Stomach (tissue), 9 donors: ENCODE data around the gene CYP2W1. TPM values are rescaled to one million over a fixed set of nuclear protein-coding genes. Genes with fewer than 3 reads are reported as not detected.

Experiments used
- DNase-seq, 2 donors: peaks; one replicate each; pipeline versions ENCODE4 v3.0.0 to v3.0.0-alpha.2; 2013 to 2019
- H3K27ac ChIP-seq, 5 donors: fragments of 200-600 bp in 4 of 5; sonication (generic) in 4 of 5; one replicate each; pipeline ENCODE4 v1.5.1; 2013 to 2019; ENCODE audit warnings: mild to moderate bottlenecking in 1 of 5, moderate library complexity in 1 of 5
- H3K27me3 ChIP-seq, 3 donors: fragments of 200-600 bp; sonication (generic); one replicate each; pipeline ENCODE4 v1.5.1; 2017 to 2019; ENCODE audit warnings: mixed run types in 1 of 3
- H3K36me3 ChIP-seq, 4 donors: fragments of 200-600 bp; sonication (generic); 1 replicate in 3 of 4; 2 replicates in 1 of 4; pipeline ENCODE4 v1.5.1; 2016 to 2019
- H3K4me1 ChIP-seq, 4 donors: fragments of 200-600 bp; sonication (generic); one replicate each; pipeline ENCODE4 v1.5.1; 2016 to 2019
- H3K4me3 ChIP-seq, 4 donors: fragments of 200-600 bp; sonication (generic) in 3 of 4; one replicate each; pipeline ENCODE4 v1.5.1; 2016 to 2019; ENCODE audit warnings: mild to moderate bottlenecking in 1 of 4
- H3K9me3 ChIP-seq, 4 donors: fragments of 200-600 bp; sonication (generic); one replicate each; pipeline ENCODE4 v1.5.1; 2016 to 2019
- CTCF ChIP-seq, 7 experiments: fragments of 450-650 bp in 4 of 7; fragments of 200-600 bp in 3 of 7; sonication (generic) in 3 of 7; IDR thresholded peaks; one replicate each; pipeline ENCODE4 v1.5.1; 2016 to 2019; ENCODE audit warnings: antibody characterized with exemption in 7 of 7, control low read depth in 2 of 7, mild to moderate bottlenecking in 1 of 7
- EP300 ChIP-seq: sonication (generic); formaldehyde crosslinking; IDR thresholded peaks from one replicate; pipeline ENCODE4 v1.6.1; 2017; ENCODE audit warnings: antibody characterized with exemption
- POLR2A ChIP-seq, 4 donors: fragments of 450-650 bp; IDR thresholded peaks; one replicate each; pipeline ENCODE4 v1.6.1; 2016; ENCODE audit warnings: antibody characterized with exemption in 4 of 4, control low read depth in 2 of 4, mild to moderate bottlenecking in 1 of 4, moderate library complexity in 1 of 4
- POLR2AphosphoS5 ChIP-seq, 3 donors: sonication (generic); formaldehyde crosslinking; IDR thresholded peaks; one replicate each; pipeline ENCODE4 v1.6.1; 2016; ENCODE audit warnings: antibody characterized with exemption in 3 of 3
- WGBS, 5 donors: extraction: QIAGEN DNeasy Blood & Tissue Kit in 3 of 5; methylation state at CpG; one replicate each; pipeline versions ENCODE4 v1.1.5 to v1.1.7; 2013 to 2018; 5-methylcytosine and 5-hydroxymethylcytosine counted together
- intact Hi-C: fragments of 100-400 bp; cut with DNase I; formaldehyde crosslinking; loops from one replicate; pipeline ENCODE4 v1.15.1; 2023; ENCODE audit warnings: low total_unique reads
- polyA plus RNA-seq, 3 donors: library from polyadenylated mRNA; stranded (reverse); fragments of 200-250 nt; gene quantifications; one replicate each; pipeline ENCODE4 v1.2.3, GENCODE V29; 2013
- total RNA-seq, 5 donors: library from RNA; depleted of rRNA; stranded (reverse); fragments of >200 nt; gene quantifications; one replicate each; pipeline versions ENCODE4 v1.1.0 to v1.2.3, GENCODE V29; 2014 to 2016
- donor health status: healthy with polysubstance abuse.
- donor health status: Bipolar disorder and iron deficiency.
- donor health status: healthy.

CYP2W1 gene
- total and polyA plus RNA-seq, 8 donors, result 0.31 to 7.0 (median 0.65) TPM; not detected in 5

GRCh38 chr7:977326-978048, 5.5 kb upstream of the CYP2W1 start:
- 25 to 58% (median 35%) methylated on average over 13 to 19 of the region's 19 CpGs for WGBS, 5 donors
- TF ChIP-seq POLR2A (IDR thresholded peaks at IDR 0.05) (no peak), EP300 (no peak), POLR2AphosphoS5 (IDR thresholded peaks at IDR 0.05) (no peak), CTCF (IDR thresholded peaks at IDR 0.05) (no peak)
- intact Hi-C loops, result no loop called here
- peaks cover 30 to 58% (median 51%) of the 10 kb centered on the region in 4 donors for H3K4me1 ChIP-seq
- no peaks in the 10 kb centered on the region for H3K9me3 ChIP-seq
- H3K27me3 ChIP-seq, result peaks cover 0 to 8% (median 4%) of the 10 kb centered on the region in 3 donors
- DNase-seq, result peak; percentile 53 to 93
- peak overlapping the region; percentile 49 to 99 (median 83) for H3K27ac ChIP-seq
- H3K36me3 ChIP-seq, result peaks cover 0 to 11% (median 10%) of the 10 kb centered on the region in 4 donors
- no peak overlapping the region for H3K4me3 ChIP-seq

DNA sequence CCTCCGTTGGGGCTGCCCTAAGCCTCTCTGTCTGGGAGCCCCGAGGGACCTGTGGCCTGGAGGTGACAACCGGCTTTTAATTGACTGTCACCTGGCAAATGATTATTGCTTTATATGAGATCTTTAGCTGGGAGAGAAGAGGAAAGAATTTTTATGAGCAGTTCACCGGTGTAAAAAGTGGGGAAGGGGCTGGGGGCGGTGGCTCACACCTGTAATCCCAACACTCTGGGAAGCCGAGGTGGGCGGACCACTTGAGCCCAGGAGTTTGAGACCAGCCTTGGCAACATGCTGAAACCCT, 5.0 kb upstream of the CYP2W1 start:
- H3K27ac ChIP-seq, result peak overlapping the region; percentile 21 to 99 (median 83)
- intact Hi-C loops, result no loop called here
- H3K36me3 ChIP-seq, result peaks cover 0 to 6% (median 5%) of the 10 kb centered on the region in 4 donors
- no peaks in the 10 kb centered on the region for H3K9me3 ChIP-seq
- H3K4me1 ChIP-seq, result peaks cover 28 to 58% (median 48%) of the 10 kb centered on the region in 4 donors
- no peak for DNase-seq
- H3K4me3 ChIP-seq, result no peak overlapping the region
- H3K27me3 ChIP-seq, result peaks cover under 1 to 13% (median 6%) of the 10 kb centered on the region in 3 donors
- 23 to 73% (median 47%) methylated on average over 7 of the region's 7 CpGs for WGBS, 5 donors
- TF ChIP-seq CTCF (IDR thresholded peaks at IDR 0.05), result no peak
- no peak for TF ChIP-seq POLR2A (IDR thresholded peaks at IDR 0.05)
- TF ChIP-seq EP300, result no peak
- no peak for TF ChIP-seq POLR2AphosphoS5 (IDR thresholded peaks at IDR 0.05)

- 65 to 79% (median 70%) methylated on average over 20 to 24 of the region's 24 CpGs for WGBS, 5 donors
- intact Hi-C loops, result no loop called here
- DNase-seq, result no peak
- H3K27me3 ChIP-seq, result peaks cover 6 to 19% (median 10%) of the 10 kb centered on the region in 3 donors
- peaks cover 0 to under 1% (median 0%) of the 10 kb centered on the region in 4 donors for H3K36me3 ChIP-seq
- H3K9me3 ChIP-seq, result no peaks in the 10 kb centered on the region
- peak overlapping the region; percentile 21 to 99 (median 83) for H3K27ac ChIP-seq
- H3K4me3 ChIP-seq, result no peak overlapping the region
- H3K4me1 ChIP-seq, result peaks cover 22 to 58% (median 46%) of the 10 kb centered on the region in 4 donors
- TF ChIP-seq EP300, result no peak
- TF ChIP-seq CTCF (IDR thresholded peaks at IDR 0.05), result no peak
- TF ChIP-seq POLR2A (IDR thresholded peaks at IDR 0.05), result no peak
- no peak for TF ChIP-seq POLR2AphosphoS5 (IDR thresholded peaks at IDR 0.05)
These were observed 4.4 kb upstream of the CYP2W1 start for GRCh38 chr7:978416-979091.

DNA sequence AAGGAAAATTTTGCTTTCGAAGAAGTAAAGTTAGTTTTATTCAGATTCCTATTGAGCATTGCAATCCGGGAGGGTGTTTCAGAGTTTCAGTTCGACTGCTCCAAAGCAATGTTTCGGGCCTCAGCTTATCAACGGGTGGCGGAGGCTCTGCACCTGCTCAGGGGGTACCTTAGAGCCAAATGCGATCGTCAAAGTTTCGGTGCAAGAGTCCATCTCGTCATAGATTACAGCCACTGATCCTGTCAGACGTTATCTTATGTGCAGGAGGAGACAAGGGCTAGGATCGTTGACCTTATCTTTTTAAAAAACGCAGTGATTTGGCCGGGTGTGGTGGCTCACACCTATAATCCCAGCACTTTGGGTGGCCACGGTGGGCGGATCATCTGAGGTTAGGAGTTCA, 3.8 kb upstream of the CYP2W1 start:
- Histone ChIP-seq H3K27ac (peak overlapping the region in 1 of 5 donors; percentile 99), H3K27me3 (peaks cover 9 to 25% (median 10%) of the 10 kb centered on the region in 3 donors), H3K4me3 (no peak overlapping the region), H3K36me3 (no peaks in the 10 kb centered on the region), H3K4me1 (peaks cover 16 to 52% (median 40%) of the 10 kb centered on the region in 4 donors), H3K9me3 (no peaks in the 10 kb centered on the region)
- TF ChIP-seq POLR2A (IDR thresholded peaks at IDR 0.05), result no peak
- TF ChIP-seq EP300, result no peak
- no peak for TF ChIP-seq CTCF (IDR thresholded peaks at IDR 0.05)
- no peak for TF ChIP-seq POLR2AphosphoS5 (IDR thresholded peaks at IDR 0.05)
- intact Hi-C loops, result no loop called here
- 67 to 83% (median 79%) methylated on average over 16 of the region's 16 CpGs for WGBS, 5 donors
- DNase-seq, result no peak
